ENCODE measurements around the gene NEUROD2. TPM values are rescaled to one million over a fixed set of nuclear protein-coding genes. Genes with fewer than 3 reads are reported as not detected.

The NEUROD2 gene
- total RNA-seq, 1 donor from 2014 or later: not detected

- no peak overlapping the region for H3K27ac ChIP-seq
- DNase-seq (ENCODE audit: low spot score): peak; percentile 79
- Mint-ChIP-seq H3K9me3 (peaks cover 5% of the 10 kb centered on the region), H3K4me1 (peaks cover 7% of the 10 kb centered on the region), H3K27ac (no peak overlapping the region), H3K27me3 (ENCODE audit: insufficient read depth, low read depth) (peaks cover 79% of the 10 kb centered on the region), H3K4me3 (no peak overlapping the region), H3K36me3 (no peaks in the 10 kb centered on the region)
- TF ChIP-seq EZH2 (IDR thresholded peaks at IDR 0.05) (peak; percentile 90), EZH2phosphoT487 (IDR thresholded peaks at IDR 0.05) (peak; percentile 95), CTCF (IDR thresholded peaks at IDR 0.05) (no peak)
- no peaks in the 10 kb centered on the region for H3K79me2 ChIP-seq (ENCODE audit: low read depth)
- no peak overlapping the region for H3K9ac ChIP-seq
- peaks cover 100% of the 10 kb centered on the region for H3K27me3 ChIP-seq
- no peaks in the 10 kb centered on the region for H3K36me3 ChIP-seq
- H3K4me3 ChIP-seq: peak overlapping the region; percentile 41
- peaks cover 85% of the 10 kb centered on the region for H4K20me1 ChIP-seq (ENCODE audit: low read depth)
- peaks cover 26% of the 10 kb centered on the region for H3F3A ChIP-seq (ENCODE audit: low read depth)
- peak overlapping the region; percentile 81 for H3K4me2 ChIP-seq
- H2AFZ ChIP-seq (replicated peaks): no peak overlapping the region
- H3K4me1 ChIP-seq: peaks cover 23% of the 10 kb centered on the region
- H3K9me3 ChIP-seq (ENCODE audit: low read depth): no peaks in the 10 kb centered on the region
Observed at GRCh38 chr17:39605492-39606433, 2.0 kb downstream of the NEUROD2 start.

- no peak for DNase-seq (ENCODE audit: low spot score)
- H4K20me1 ChIP-seq (ENCODE audit: low read depth): peaks cover 93% of the 10 kb centered on the region
- peaks cover 26% of the 10 kb centered on the region for H3F3A ChIP-seq (ENCODE audit: low read depth)
- peaks cover 23% of the 10 kb centered on the region for H3K4me1 ChIP-seq
- H3K27ac ChIP-seq: no peak overlapping the region
- H2AFZ ChIP-seq (replicated peaks): no peak overlapping the region
- Mint-ChIP-seq H3K4me1 (peaks cover 7% of the 10 kb centered on the region), H3K36me3 (no peaks in the 10 kb centered on the region), H3K27ac (no peak overlapping the region), H3K9me3 (peaks cover 5% of the 10 kb centered on the region), H3K4me3 (no peak overlapping the region), H3K27me3 (ENCODE audit: insufficient read depth, low read depth) (peaks cover 83% of the 10 kb centered on the region)
- H3K36me3 ChIP-seq: no peaks in the 10 kb centered on the region
- H3K9me3 ChIP-seq (ENCODE audit: low read depth): no peaks in the 10 kb centered on the region
- H3K4me2 ChIP-seq: peak overlapping the region; percentile 81
- H3K4me3 ChIP-seq: no peak overlapping the region
- peaks cover 100% of the 10 kb centered on the region for H3K27me3 ChIP-seq
- no peaks in the 10 kb centered on the region for H3K79me2 ChIP-seq (ENCODE audit: low read depth)
- TF ChIP-seq EZH2 (IDR thresholded peaks at IDR 0.05) (peak; percentile 97), EZH2phosphoT487 (IDR thresholded peaks at IDR 0.05) (peak; percentile 96), CTCF (IDR thresholded peaks at IDR 0.05) (no peak)
- no peak overlapping the region for H3K9ac ChIP-seq
Observed at GRCh38 chr17:39604911-39605491, 2.7 kb downstream of the NEUROD2 start.

GRCh38 chr17:39603304-39604016 lies 4.3 kb downstream of the NEUROD2 start:
- no peak overlapping the region for H3K9ac ChIP-seq
- H3K27ac ChIP-seq: no peak overlapping the region
- peaks cover 100% of the 10 kb centered on the region for H3K27me3 ChIP-seq
- H3K4me1 Mint-ChIP-seq: peaks cover 5% of the 10 kb centered on the region
- peak; percentile 15 for TF ChIP-seq EZH2phosphoT487 (IDR thresholded peaks at IDR 0.05)
- no peak for TF ChIP-seq CTCF (IDR thresholded peaks at IDR 0.05)
- TF ChIP-seq EZH2 (IDR thresholded peaks at IDR 0.05): peak; percentile 10
- no peak overlapping the region for H3K4me3 ChIP-seq
- H3K36me3 Mint-ChIP-seq: no peaks in the 10 kb centered on the region
- H3K4me1 ChIP-seq: peaks cover 23% of the 10 kb centered on the region
- no peak overlapping the region for H3K4me2 ChIP-seq
- H3F3A ChIP-seq (ENCODE audit: low read depth): peaks cover 32% of the 10 kb centered on the region
- no peak overlapping the region for H2AFZ ChIP-seq (replicated peaks)
- H3K27me3 Mint-ChIP-seq (ENCODE audit: insufficient read depth, low read depth): peaks cover 83% of the 10 kb centered on the region
- no peaks in the 10 kb centered on the region for H3K36me3 ChIP-seq
- H3K9me3 Mint-ChIP-seq: peaks cover 5% of the 10 kb centered on the region
- H3K9me3 ChIP-seq (ENCODE audit: low read depth): no peaks in the 10 kb centered on the region
- H4K20me1 ChIP-seq (ENCODE audit: low read depth): peaks cover 100% of the 10 kb centered on the region
- H3K27ac Mint-ChIP-seq: no peak overlapping the region
- H3K4me3 Mint-ChIP-seq: no peak overlapping the region
- no peaks in the 10 kb centered on the region for H3K79me2 ChIP-seq (ENCODE audit: low read depth)
- no peak for DNase-seq (ENCODE audit: low spot score)

All from neural progenitor cell (in vitro differentiated cells).